Measurements from ENCODE around the gene KIF6.

The KIF6 gene

DNA sequence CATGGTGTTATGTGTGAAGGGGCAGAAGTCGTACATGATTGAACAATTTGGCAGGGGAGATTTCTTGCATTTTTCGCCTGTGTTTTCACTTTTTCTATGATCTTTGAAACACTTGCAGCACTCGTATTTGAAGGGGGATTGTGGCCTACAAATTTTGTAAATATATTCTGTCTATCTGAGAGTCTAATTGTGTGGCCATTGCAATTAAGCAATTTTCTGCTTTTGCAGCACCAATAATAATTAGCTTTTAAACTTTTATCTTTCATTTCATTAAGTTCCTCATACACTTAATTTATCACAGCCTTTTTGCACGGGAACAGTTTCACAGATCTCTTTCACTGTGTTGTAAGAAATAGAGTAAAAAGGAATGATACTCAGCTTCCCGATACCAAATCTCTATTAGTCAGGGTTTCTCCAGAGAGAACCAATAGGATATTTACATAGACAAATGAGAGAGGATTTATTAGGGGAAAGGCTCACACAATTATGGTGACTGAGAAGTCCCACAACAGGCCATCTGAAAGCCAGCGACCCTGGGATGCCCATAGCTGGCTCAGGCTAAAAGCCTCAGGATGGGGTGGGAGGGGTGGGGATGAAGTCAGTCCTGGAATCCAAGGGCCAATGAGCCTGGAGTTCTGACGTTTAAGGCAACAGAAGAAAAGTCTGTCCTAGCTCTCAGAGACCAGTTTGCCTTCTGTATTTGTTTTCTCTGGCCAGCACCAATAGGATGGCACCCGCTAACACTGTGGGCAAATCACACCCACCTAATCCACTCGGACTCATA is 58.3 kb downstream of the KIF6 start:
- no peak overlapping the region for H3K4me3 ChIP-seq (replicated peaks; ENCODE audit: low read depth, low read length)
- no peak for DNase-seq (ENCODE audit: extremely low read depth, low read depth)
- TF ChIP-seq, protein P1, sequence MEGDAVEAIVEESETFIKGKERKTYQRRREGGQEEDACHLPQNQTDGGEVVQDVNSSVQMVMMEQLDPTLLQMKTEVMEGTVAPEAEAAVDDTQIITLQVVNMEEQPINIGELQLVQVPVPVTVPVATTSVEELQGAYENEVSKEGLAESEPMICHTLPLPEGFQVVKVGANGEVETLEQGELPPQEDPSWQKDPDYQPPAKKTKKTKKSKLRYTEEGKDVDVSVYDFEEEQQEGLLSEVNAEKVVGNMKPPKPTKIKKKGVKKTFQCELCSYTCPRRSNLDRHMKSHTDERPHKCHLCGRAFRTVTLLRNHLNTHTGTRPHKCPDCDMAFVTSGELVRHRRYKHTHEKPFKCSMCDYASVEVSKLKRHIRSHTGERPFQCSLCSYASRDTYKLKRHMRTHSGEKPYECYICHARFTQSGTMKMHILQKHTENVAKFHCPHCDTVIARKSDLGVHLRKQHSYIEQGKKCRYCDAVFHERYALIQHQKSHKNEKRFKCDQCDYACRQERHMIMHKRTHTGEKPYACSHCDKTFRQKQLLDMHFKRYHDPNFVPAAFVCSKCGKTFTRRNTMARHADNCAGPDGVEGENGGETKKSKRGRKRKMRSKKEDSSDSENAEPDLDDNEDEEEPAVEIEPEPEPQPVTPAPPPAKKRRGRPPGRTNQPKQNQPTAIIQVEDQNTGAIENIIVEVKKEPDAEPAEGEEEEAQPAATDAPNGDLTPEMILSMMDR (IDR thresholded peaks at IDR 0.05; ENCODE audit: low read depth, low read length, missing control alignments), result no peak

DNA sequence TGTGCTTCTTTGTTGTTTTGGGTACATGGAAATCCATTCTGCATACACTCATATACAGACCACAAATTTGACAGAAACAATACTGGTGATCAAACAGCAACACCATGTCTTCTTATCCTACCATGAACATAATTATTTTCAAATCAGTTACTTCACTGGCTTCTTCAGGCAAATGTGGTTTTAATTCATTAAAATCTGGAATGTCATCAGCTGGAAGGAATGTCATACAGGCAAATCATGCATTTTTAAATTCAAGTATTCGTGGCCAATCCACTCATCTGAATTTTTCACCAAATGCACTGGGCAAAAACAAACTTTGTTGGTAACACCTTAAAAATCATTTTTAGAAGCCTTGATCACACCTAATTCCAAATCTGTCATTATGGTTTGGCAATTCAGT is 59.3 kb downstream of the KIF6 start:
- DNase-seq (ENCODE audit: extremely low read depth, low read depth), result no peak
- H3K4me3 ChIP-seq (replicated peaks; ENCODE audit: low read depth, low read length), result no peak overlapping the region
- TF ChIP-seq, protein P1 (IDR thresholded peaks at IDR 0.05; ENCODE audit: low read depth, low read length, missing control alignments), result no peak

DNA sequence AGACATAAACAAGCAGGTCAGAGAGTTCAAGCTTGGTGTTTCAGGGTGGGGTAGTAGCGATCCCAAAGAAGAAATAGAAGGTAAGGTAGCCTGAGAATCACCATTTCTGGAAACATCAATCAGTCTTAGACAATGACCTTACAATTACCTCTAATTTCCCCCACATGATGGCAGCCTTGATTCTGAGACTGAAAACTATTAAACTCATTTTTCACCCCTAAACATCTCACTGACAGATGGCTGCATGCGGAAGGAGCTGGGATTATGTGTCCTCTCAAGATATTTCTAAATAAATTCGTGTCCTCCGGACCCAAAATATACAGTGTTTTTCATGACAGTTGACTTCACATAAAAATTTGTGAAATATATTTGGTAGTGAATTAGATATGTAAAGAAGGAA is 61.0 kb downstream of the KIF6 start:
- TF ChIP-seq, protein P1 (IDR thresholded peaks at IDR 0.05; ENCODE audit: low read depth, low read length, missing control alignments), result no peak
- H3K4me3 ChIP-seq (replicated peaks; ENCODE audit: low read depth, low read length), result no peak overlapping the region
- no peak for DNase-seq (ENCODE audit: extremely low read depth, low read depth)

DNA sequence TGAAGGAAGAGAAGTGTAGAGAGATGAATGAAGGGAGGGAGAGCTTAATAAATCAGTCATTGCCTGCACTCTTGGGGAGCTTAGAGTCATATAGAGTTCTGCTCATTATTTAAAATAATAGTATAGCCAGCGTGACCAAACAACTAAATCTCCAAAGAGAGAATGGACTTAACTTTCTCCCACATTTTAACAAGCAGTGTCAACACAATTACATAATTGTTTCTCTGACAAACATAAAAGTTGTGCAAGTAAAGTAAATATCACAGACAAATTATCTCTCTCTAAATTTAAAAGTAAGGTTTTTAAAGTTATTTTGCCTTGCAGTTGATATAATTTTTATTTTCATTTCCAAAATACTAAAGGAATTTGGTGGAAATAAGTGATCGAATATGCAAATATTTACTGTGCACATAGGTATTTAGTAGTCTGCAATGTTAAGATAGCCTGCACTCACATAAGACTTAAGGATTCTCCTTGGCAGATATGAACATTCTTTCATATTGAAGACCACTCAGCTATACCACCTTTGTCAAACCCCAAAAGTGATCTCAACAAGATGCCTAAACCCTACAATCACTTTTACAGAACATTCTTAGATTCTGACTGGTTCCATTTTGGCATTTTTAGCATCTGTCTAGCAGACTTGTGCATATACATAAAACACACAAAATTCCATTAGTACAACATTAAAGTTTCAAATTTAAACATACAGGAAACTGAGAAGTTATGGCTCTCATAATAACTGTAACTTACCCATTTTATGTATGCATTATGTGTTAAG is 67.7 kb downstream of the KIF6 start:
- no peak for DNase-seq (ENCODE audit: extremely low read depth, low read depth)
- TF ChIP-seq, protein P1 (IDR thresholded peaks at IDR 0.05; ENCODE audit: low read depth, low read length, missing control alignments), result no peak
- H3K4me3 ChIP-seq (replicated peaks; ENCODE audit: low read depth, low read length), result no peak overlapping the region

DNA sequence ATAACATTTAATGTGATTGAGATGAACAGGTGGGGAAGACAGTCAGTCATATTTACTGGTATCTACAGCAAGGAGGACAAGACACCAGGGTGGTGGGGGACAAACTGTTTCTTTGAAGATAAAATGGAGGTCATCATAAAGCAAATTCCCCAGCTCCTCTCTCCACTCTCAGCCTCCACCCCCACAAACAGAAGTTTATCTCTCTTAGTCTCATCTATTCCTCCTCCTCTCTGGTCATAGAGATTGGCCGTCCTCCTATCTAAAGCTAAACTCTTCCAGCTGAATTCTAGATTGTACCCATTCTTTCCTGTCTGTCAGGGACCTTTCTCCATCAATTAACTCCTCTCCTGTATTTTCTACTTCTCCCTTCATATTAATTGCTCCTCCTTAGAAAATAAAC is 71.1 kb downstream of the KIF6 start:
- H3K4me3 ChIP-seq (replicated peaks; ENCODE audit: low read depth, low read length), result no peak overlapping the region
- no peak for DNase-seq (ENCODE audit: extremely low read depth, low read depth)
- TF ChIP-seq, protein P1 (IDR thresholded peaks at IDR 0.05; ENCODE audit: low read depth, low read length, missing control alignments), result no peak

DNA sequence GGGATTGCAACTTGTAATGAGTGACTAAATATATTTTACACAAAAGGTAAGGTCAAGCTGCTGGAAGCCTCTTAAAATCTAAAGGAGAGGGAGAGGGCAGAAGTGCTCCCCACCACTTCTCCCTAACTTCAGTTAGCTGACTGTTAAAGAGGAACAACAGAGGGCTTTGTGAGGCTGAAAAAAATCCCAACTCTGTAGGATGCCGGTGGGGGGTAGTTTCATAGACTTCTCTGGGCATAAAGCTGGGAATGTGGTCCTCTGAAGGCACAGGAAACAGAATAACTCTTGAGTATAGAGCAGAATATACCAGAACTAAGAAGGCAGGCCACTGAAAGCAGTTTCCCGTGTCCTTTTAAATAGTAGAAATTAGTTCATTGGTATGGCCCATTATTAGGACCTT is 71.6 kb downstream of the KIF6 start:
- DNase-seq (ENCODE audit: extremely low read depth, low read depth), result no peak
- no peak overlapping the region for H3K4me3 ChIP-seq (replicated peaks; ENCODE audit: low read depth, low read length)

More for the DNA sequence above, 71.6 kb downstream of the KIF6 start:
- TF ChIP-seq, protein P1 (IDR thresholded peaks at IDR 0.05; ENCODE audit: low read depth, low read length, missing control alignments), result no peak
